PFSK-1 (cell line): Measurements from ENCODE around the gene DPYD.

Experiments used
- FOXP2 ChIP-seq: optimal IDR thresholded peaks from 2 replicates; pipeline ENCODE3; 2011; ENCODE audit warnings: borderline replicate concordance, control low read depth, inconsistent platforms; ENCODE audit not compliant: insufficient read depth; ENCODE audit errors: extremely low read length, extremely low read depth
- POLR2AphosphoS5 ChIP-seq: IDR thresholded peaks from 2 replicates; pipeline ENCODE4 v1.6.1; 2012; ENCODE audit warnings: low read depth, mild to moderate bottlenecking, control low read depth, low read length, moderate library complexity
- SIN3A ChIP-seq: IDR thresholded peaks from 2 replicates; pipeline ENCODE4 v1.6.1; 2012; ENCODE audit warnings: mild to moderate bottlenecking, low read length, moderate library complexity, borderline replicate concordance; ENCODE audit not compliant: insufficient read depth
- TAF1 ChIP-seq: IDR thresholded peaks from 2 replicates; pipeline ENCODE4 v1.6.1; 2012; ENCODE audit warnings: low read length, control low read depth, borderline replicate concordance; ENCODE audit not compliant: insufficient read depth
- TF ChIP-seq, protein P1 (sequence below), 2 experiments: IDR thresholded peaks; 2 replicates each; pipeline versions ENCODE4 v1.6.1 to v1.8.0; 2011 to 2012; ENCODE audit warnings: low read depth in 2 of 2, low read length in 2 of 2, control low read depth in 1 of 2, inconsistent platforms in 1 of 2, mild to moderate bottlenecking in 1 of 2, moderate library complexity in 1 of 2; ENCODE audit not compliant: insufficient read depth in 1 of 2

Gene DPYD

DNA sequence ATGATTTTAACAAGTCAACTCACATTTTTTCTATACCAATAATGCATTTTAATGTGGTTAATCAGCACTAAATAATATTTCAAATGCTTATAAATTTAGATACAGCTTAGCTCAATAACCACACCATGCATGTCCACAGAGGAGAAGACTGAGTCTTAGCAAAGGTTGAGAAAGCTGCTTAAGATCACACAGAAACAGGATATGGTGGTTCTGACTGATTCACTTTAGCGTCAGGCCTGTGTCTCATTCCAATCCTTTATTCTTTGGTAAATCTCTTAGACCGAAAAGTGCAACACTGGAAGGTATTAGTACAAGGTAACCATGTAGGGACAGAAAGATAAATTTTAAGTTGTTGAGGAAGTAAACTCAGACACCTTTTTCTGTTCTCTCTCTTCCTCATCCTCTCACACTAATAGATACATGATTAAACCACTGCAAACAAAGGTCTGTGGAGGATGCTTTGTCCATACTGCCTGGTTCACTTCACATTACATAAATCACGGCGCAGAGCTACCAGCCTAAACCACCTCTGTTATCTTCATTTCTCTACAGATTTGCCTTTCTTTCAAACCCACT is 139.0 kb downstream of the DPYD start:
- TF ChIP-seq, protein P1, sequence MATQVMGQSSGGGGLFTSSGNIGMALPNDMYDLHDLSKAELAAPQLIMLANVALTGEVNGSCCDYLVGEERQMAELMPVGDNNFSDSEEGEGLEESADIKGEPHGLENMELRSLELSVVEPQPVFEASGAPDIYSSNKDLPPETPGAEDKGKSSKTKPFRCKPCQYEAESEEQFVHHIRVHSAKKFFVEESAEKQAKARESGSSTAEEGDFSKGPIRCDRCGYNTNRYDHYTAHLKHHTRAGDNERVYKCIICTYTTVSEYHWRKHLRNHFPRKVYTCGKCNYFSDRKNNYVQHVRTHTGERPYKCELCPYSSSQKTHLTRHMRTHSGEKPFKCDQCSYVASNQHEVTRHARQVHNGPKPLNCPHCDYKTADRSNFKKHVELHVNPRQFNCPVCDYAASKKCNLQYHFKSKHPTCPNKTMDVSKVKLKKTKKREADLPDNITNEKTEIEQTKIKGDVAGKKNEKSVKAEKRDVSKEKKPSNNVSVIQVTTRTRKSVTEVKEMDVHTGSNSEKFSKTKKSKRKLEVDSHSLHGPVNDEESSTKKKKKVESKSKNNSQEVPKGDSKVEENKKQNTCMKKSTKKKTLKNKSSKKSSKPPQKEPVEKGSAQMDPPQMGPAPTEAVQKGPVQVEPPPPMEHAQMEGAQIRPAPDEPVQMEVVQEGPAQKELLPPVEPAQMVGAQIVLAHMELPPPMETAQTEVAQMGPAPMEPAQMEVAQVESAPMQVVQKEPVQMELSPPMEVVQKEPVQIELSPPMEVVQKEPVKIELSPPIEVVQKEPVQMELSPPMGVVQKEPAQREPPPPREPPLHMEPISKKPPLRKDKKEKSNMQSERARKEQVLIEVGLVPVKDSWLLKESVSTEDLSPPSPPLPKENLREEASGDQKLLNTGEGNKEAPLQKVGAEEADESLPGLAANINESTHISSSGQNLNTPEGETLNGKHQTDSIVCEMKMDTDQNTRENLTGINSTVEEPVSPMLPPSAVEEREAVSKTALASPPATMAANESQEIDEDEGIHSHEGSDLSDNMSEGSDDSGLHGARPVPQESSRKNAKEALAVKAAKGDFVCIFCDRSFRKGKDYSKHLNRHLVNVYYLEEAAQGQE (IDR thresholded peaks at IDR 0.05; ENCODE audit: insufficient read depth in 1 of 2, low read depth in 2 of 2, low read length in 2 of 2): no peak
- TF ChIP-seq FOXP2 (no peak), POLR2AphosphoS5 (no peak), TAF1 (no peak), SIN3A (no peak)

DNA sequence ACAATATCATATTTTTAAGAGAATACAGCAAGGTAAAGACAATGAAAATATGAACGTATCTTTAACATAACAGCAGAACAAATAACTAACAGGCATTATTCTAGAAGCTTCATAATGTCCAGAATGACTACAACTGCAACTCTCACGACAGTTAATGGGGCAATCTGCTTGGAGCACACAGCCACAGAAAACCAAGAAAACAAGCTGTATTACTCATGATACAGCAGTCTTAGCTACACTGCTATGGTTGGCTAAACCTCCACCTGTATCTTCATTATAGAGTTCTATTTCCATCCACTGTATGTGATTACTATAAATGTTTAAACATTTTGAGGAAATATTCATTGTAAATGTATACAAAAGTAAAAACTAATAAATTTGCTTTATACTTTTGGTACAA is 139.9 kb downstream of the DPYD start:
- no peak for TF ChIP-seq POLR2AphosphoS5
- no peak for TF ChIP-seq SIN3A
- no peak for TF ChIP-seq TAF1
- TF ChIP-seq, protein P1 (IDR thresholded peaks at IDR 0.05; ENCODE audit: insufficient read depth in 1 of 2, low read depth in 2 of 2, low read length in 2 of 2): no peak
- no peak for TF ChIP-seq FOXP2

DNA sequence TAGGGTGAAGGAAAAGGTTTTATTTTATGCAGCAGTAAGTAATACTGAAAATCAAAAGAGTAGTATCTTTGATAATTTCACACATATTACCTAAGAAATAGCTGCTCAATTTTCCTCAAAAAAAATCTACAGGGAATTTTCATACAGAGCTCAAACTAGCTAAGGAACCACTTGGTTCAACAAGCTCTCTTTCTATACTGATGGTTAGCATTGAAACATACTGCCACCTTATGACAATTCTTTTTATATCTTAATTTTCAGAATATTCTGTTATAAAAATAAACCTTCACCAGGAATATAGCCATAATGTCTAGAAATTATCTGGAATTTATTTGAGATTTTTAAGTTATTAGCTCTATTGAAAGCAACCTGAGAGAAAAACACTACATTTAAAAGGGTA is 142.1 kb downstream of the DPYD start:
- TF ChIP-seq POLR2AphosphoS5 (no peak), TAF1 (no peak), SIN3A (no peak), FOXP2 (no peak)
- TF ChIP-seq, protein P1 (IDR thresholded peaks at IDR 0.05; ENCODE audit: insufficient read depth in 1 of 2, low read depth in 2 of 2, low read length in 2 of 2): no peak

DNA sequence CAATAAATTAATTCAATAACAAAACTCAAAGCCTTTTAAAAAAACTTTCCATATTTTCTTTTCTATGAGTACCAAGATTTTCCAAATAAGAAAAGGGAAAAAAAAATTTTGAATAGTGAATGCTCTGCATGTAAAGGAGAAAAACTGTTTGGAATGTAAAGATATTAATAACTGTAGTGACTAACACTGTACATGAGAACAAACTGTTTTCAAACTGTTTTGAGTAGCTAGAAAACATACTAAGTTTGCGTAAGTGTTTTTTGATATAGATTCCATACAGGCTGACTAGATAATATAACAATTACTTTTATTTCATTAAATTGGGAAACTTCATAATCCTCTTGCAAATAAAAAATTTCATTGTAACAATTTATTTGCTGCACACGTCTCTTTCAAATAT is 150.5 kb downstream of the DPYD start:
- no peak for TF ChIP-seq SIN3A
- no peak for TF ChIP-seq TAF1
- TF ChIP-seq, protein P1 (IDR thresholded peaks at IDR 0.05; ENCODE audit: insufficient read depth in 1 of 2, low read depth in 2 of 2, low read length in 2 of 2): no peak
- TF ChIP-seq POLR2AphosphoS5: no peak
- no peak for TF ChIP-seq FOXP2

DNA sequence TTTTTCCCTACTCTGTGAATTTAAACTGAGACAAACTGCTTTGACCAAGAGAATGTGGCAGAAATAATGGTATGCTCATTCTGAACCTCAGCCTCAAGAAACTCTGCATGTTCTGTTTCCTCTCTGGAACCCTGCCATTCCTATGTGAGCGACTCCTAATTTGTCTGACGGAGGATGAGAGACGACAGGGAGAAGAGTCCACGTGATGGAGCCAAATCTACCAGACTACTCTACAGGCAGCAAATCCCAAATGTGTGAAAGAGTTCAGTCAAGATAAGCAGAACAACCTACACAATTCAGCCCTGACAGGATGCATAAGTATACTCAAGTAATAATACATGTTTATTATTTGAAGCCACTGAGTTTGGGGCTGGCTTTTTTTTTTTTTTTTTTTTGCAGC is 153.5 kb downstream of the DPYD start:
- no peak for TF ChIP-seq TAF1
